CD4-positive, alpha-beta T cell (primary cell): ENCODE data around the gene PPP6R3. TPM values are rescaled to one million over a fixed set of nuclear protein-coding genes. Genes with fewer than 3 reads are reported as not detected.
"Not testable (repeated sequence)": the region's sequence is repeated elsewhere in the genome, so short reads cannot be mapped to it uniquely, and the experiment has no call there.

Source experiments
- ATAC-seq: fragments of 200-7000 bp; cut with Tn5 transposase; one replicate; pipeline ENCODE4 v1.10.0; 2022; ENCODE audit warnings: mild to moderate bottlenecking; ENCODE audit not compliant: poor library complexity
- CTCF ChIA-PET: fragments of 350-600 bp; sonication (Branson Sonifier 250); formaldehyde crosslinking; loops from one replicate; lab custom pipeline; 2021; ENCODE audit warnings: antibody characterized with exemption, inconsistent platforms; lab: Charles Lee
- POLR2A ChIA-PET: fragments of 350-600 bp; sonication (Branson Sonifier 250); formaldehyde crosslinking; loops from one replicate; lab custom pipeline; 2021; ENCODE audit warnings: antibody characterized with exemption, inconsistent platforms; lab: Charles Lee
- DNase-seq, 14 experiments: peaks; one replicate each; pipeline ENCODE4 v3.0.0-alpha.2; 2013 to 2020; ENCODE audit warnings: mixed read lengths in 2 of 14
- H3K27ac ChIP-seq, 2 donors: one replicate each; pipeline versions ENCODE4 v1.5.1 to v1.7.0; 2013; ENCODE audit warnings: low read length in 2 of 2, low read depth in 1 of 2, mild to moderate bottlenecking in 1 of 2
- H3K27me3 ChIP-seq, 2 experiments: 1 replicate in 1 of 2; 2 replicates in 1 of 2; pipeline versions ENCODE4 v1.6.1 to v1.7.0; 2013; ENCODE audit warnings: low read length in 2 of 2, control low read depth in 1 of 2, mild to moderate bottlenecking in 1 of 2, moderate library complexity in 1 of 2; ENCODE audit not compliant: insufficient read depth in 2 of 2, control insufficient read depth in 1 of 2
- H3K36me3 ChIP-seq: one replicate; pipeline ENCODE4 v1.6.1; 2013; ENCODE audit warnings: low read length, control low read depth; ENCODE audit not compliant: insufficient read depth
- H3K4me1 ChIP-seq: one replicate; pipeline ENCODE4 v1.6.1; 2013; ENCODE audit warnings: low read length, control low read depth; ENCODE audit not compliant: insufficient read depth
- H3K4me3 ChIP-seq: one replicate; pipeline ENCODE4 v1.5.1; 2013; ENCODE audit warnings: mild to moderate bottlenecking, low read length, moderate library complexity
- H3K9me3 ChIP-seq, 2 experiments: 1 replicate in 1 of 2; 2 replicates in 1 of 2; pipeline versions ENCODE4 v1.6.1 to v1.7.0; 2013; ENCODE audit warnings: low read length in 2 of 2, mild to moderate bottlenecking in 2 of 2, control low read depth in 1 of 2, moderate library complexity in 1 of 2; ENCODE audit not compliant: control insufficient read depth in 1 of 2, insufficient read depth in 1 of 2
- H3K27ac Mint-ChIP-seq: one replicate; pipeline ENCODE4 v1.8.0; 2020; ENCODE audit warnings: mixed read lengths
- H3K27me3 Mint-ChIP-seq: one replicate; pipeline ENCODE4 v1.8.0; 2021; ENCODE audit warnings: mixed read lengths
- H3K36me3 Mint-ChIP-seq: one replicate; pipeline ENCODE4 v1.8.0; 2021; ENCODE audit warnings: low read depth, mixed read lengths
- H3K4me1 Mint-ChIP-seq: one replicate; pipeline ENCODE4 v1.8.0; 2021; ENCODE audit warnings: low read depth, mixed read lengths
- H3K4me3 Mint-ChIP-seq: one replicate; pipeline ENCODE4 v1.8.0; 2020; ENCODE audit warnings: mild to moderate bottlenecking, mixed read lengths
- H3K9me3 Mint-ChIP-seq: one replicate; pipeline ENCODE4 v1.8.0; 2020; ENCODE audit warnings: mixed read lengths
- CTCF ChIP-seq: fragments of 200-600 bp; IDR thresholded peaks from one replicate; pipeline ENCODE4 v1.8.0; 2022; ENCODE audit warnings: antibody characterized with exemption, mild to moderate bottlenecking
- intact Hi-C, 2 experiments: fragments of 100-400 bp; cut with DNase I in 1 of 2; cut with micrococcal nuclease in 1 of 2; formaldehyde crosslinking; loops; one replicate each; pipeline versions ENCODE4 v1.15.1 to v1.9.0; 2023 to 2025; cut with DNase I, micrococcal nuclease
- total RNA-seq, 174 experiments: library from RNA in 2 of 174; stranded (reverse) in 2 of 174; gene quantifications; one replicate each; pipeline ENCODE4 v1.2.3 and lab custom pipeline; 2021 to 2026

PPP6R3 gene
- total RNA-seq, 2 experiments from 2014 or later, result 108 to 109 TPM

GRCh38 chr11:68457898-68458249, 2.7 kb upstream of the PPP6R3 start:
- peaks cover 18% of the 10 kb centered on the region for H3K36me3 Mint-ChIP-seq
- TF ChIP-seq CTCF, result no peak
- CTCF ChIA-PET, result no interaction called here
- peak overlapping the region; percentile 35 for H3K4me3 Mint-ChIP-seq
- POLR2A ChIA-PET, result no interaction called here
- intact Hi-C loops, result no loop called here
- H3K4me1 ChIP-seq, result peaks cover 22% of the 10 kb centered on the region
- H3K9me3 Mint-ChIP-seq, result no peaks in the 10 kb centered on the region
- DNase-seq (no peak), ATAC-seq (no peak)
- H3K4me1 Mint-ChIP-seq, result peaks cover 20% of the 10 kb centered on the region
- peak overlapping the region; percentile 74 for H3K27ac Mint-ChIP-seq
- no peak overlapping the region for H3K27ac ChIP-seq
- H3K9me3 ChIP-seq, result no peaks in the 10 kb centered on the region
- peaks cover 8% of the 10 kb centered on the region for H3K27me3 Mint-ChIP-seq
- no peaks in the 10 kb centered on the region for H3K27me3 ChIP-seq
- no peaks in the 10 kb centered on the region for H3K36me3 ChIP-seq
- no peak overlapping the region for H3K4me3 ChIP-seq

- H3K9me3 Mint-ChIP-seq, H3K4me3 ChIP-seq, H3K27me3 Mint-ChIP-seq, H3K27me3 ChIP-seq, H3K36me3 ChIP-seq, ATAC-seq, H3K27ac ChIP-seq, DNase-seq, CTCF ChIA-PET, intact Hi-C loops, H3K9me3 ChIP-seq, POLR2A ChIA-PET: not testable (repeated sequence)
- Mint-ChIP-seq H3K27ac (peak overlapping the region; percentile 74), H3K4me1 (peaks cover 22% of the 10 kb centered on the region), H3K36me3 (peaks cover 18% of the 10 kb centered on the region), H3K4me3 (peak overlapping the region; percentile 35)
- H3K4me1 ChIP-seq, result peaks cover 25% of the 10 kb centered on the region
These were observed 2.2 kb upstream of the PPP6R3 start for GRCh38 chr11:68458340-68458739.

- CTCF ChIA-PET, result interaction anchor here (0.5 to 0.7 kb wide), 2 partner anchors 9 to 214 kb away, joined by 3 read pairs; no protein-coding TSS in a partner anchor
- peaks cover 39% of the 10 kb centered on the region for H3K4me1 Mint-ChIP-seq
- H3K9me3 ChIP-seq, result no peaks in the 10 kb centered on the region
- H3K4me1 ChIP-seq, result peaks cover 40% of the 10 kb centered on the region
- no peak for TF ChIP-seq CTCF
- peak overlapping the region; percentile 100 for H3K27ac Mint-ChIP-seq
- peaks cover 8% of the 10 kb centered on the region for H3K27me3 Mint-ChIP-seq
- ATAC-seq, result peak; percentile 90
- no peaks in the 10 kb centered on the region for H3K9me3 Mint-ChIP-seq
- no peaks in the 10 kb centered on the region for H3K36me3 ChIP-seq
- intact Hi-C loops, result loop anchor here (5.0 to 10.0 kb wide), 7 partner anchors 42 to 445 kb away; partner anchors contain the start of genes C11orf24 (in 1 of the 2), CPT1A (in 1 of the 2), IGHMBP2 (in 1 of the 2) and KMT5B (in 1 of the 2)
- peak overlapping the region; percentile 100 for H3K4me3 Mint-ChIP-seq
- no peaks in the 10 kb centered on the region for H3K27me3 ChIP-seq
- DNase-seq, result peak; percentile 89 to 99 (median 94)
- H3K36me3 Mint-ChIP-seq, result peaks cover 18% of the 10 kb centered on the region
- H3K27ac ChIP-seq, result peak overlapping the region; percentile 95 to 99
- H3K4me3 ChIP-seq, result peak overlapping the region; percentile 92
- POLR2A ChIA-PET, result interaction anchor here (0.6 to 1.4 kb wide), 10 partner anchors 9 to 1215 kb away, joined by 3 to 8 read pairs (median 3); partner anchors contain the start of genes C11orf24 and LTO1
These were observed 439 bp upstream of the PPP6R3 start for GRCh38 chr11:68459886-68460740.
